IMR-90 (cell line): ENCODE measurements around the gene SLC66A1. TPM values are rescaled to one million over a fixed set of nuclear protein-coding genes. Genes with fewer than 3 reads are reported as not detected.
"Not testable (repeated sequence)": the region's sequence is repeated elsewhere in the genome, so short reads cannot be mapped to it uniquely, and the experiment has no call there.

Experiments
- ATAC-seq: fragments of 200-7000 bp; cut with Tn5 transposase; 2 replicates; pipeline ENCODE4 v1.9.1; 2020; ENCODE audit warnings: low read depth, mild to moderate bottlenecking, moderate library complexity
- BruUV-seq: library from RNA; stranded (reverse); fragments of 400-500 nt; replicated peaks from 2 replicates; lab custom pipeline; 2021; lab: Mats Ljungman, UMichigan
- CTCF ChIA-PET: fragments of 300-600 bp; formaldehyde crosslinking; extraction: SDS; loops from one replicate; lab custom pipeline; 2021; ENCODE audit warnings: antibody characterized with exemption; lab: Yijun Ruan, JAX
- POLR2A ChIA-PET: fragments of 300-600 bp; sonication (Branson Sonifier 250); formaldehyde crosslinking; loops from one replicate; lab custom pipeline; 2022; ENCODE audit warnings: antibody characterized with exemption; ENCODE audit not compliant: unreplicated experiment; lab: Charles Lee
- DNase-seq: peaks from one replicate; pipeline ENCODE4 v3.0.0; 2013
- H2AFZ ChIP-seq: replicated peaks from 2 replicates; pipeline ENCODE3; 2013; ENCODE audit warnings: low read length, mild to moderate bottlenecking; ENCODE audit not compliant: poor library complexity
- H2AK5ac ChIP-seq: 2 replicates; pipeline ENCODE4 v1.6.1; 2013; ENCODE audit warnings: low read depth, low read length, inconsistent platforms
- H2AK9ac ChIP-seq: replicated peaks from 2 replicates; pipeline ENCODE3; 2013; ENCODE audit warnings: mild to moderate bottlenecking, low read depth, low read length, moderate library complexity; ENCODE audit not compliant: poor library complexity
- H2BK120ac ChIP-seq: 2 replicates; pipeline ENCODE4 v1.6.1; 2013; ENCODE audit warnings: low read depth, low read length, inconsistent platforms
- H2BK15ac ChIP-seq: 3 replicates; pipeline ENCODE4 v1.6.1; 2013; ENCODE audit warnings: low read depth, low read length, inconsistent platforms
- H2BK20ac ChIP-seq: 2 replicates; pipeline ENCODE4 v1.6.1; 2013; ENCODE audit warnings: low read depth, mild to moderate bottlenecking, inconsistent platforms, low read length, moderate library complexity
- H2BK5ac ChIP-seq: 2 replicates; pipeline ENCODE4 v1.6.1; 2013; ENCODE audit warnings: mild to moderate bottlenecking, low read depth, low read length, inconsistent platforms; ENCODE audit not compliant: poor library complexity, severe bottlenecking
- H3K14ac ChIP-seq: replicated peaks from 2 replicates; pipeline ENCODE4 v1.6.1; 2013; ENCODE audit warnings: low read depth, low read length, inconsistent platforms
- H3K18ac ChIP-seq: 2 replicates; pipeline ENCODE4 v1.6.1; 2013; ENCODE audit warnings: low read depth, low read length, control low read depth
- H3K23ac ChIP-seq: 2 replicates; pipeline ENCODE4 v1.6.1; 2013; ENCODE audit warnings: low read depth, low read length, inconsistent platforms
- H3K27ac ChIP-seq: 2 replicates; pipeline ENCODE4 v1.5.1; 2013; ENCODE audit warnings: mild to moderate bottlenecking, control low read depth, low read length; ENCODE audit not compliant: insufficient read depth
- H3K27me3 ChIP-seq: 2 replicates; pipeline ENCODE4 v1.6.1; 2013; ENCODE audit warnings: low read length; ENCODE audit not compliant: control insufficient read depth, insufficient read depth
- H3K36me3 ChIP-seq: 2 replicates; pipeline ENCODE4 v1.6.1; 2013; ENCODE audit warnings: low read length, mixed read lengths; ENCODE audit not compliant: control insufficient read depth, insufficient read depth
- H3K4ac ChIP-seq: 2 replicates; pipeline ENCODE4 v1.6.1; 2013; ENCODE audit warnings: low read depth, low read length, inconsistent platforms
- H3K4me1 ChIP-seq: 2 replicates; pipeline ENCODE4 v1.6.1; 2013; ENCODE audit warnings: low read length, mixed read lengths; ENCODE audit not compliant: control insufficient read depth, insufficient read depth
- H3K4me2 ChIP-seq: 2 replicates; pipeline ENCODE4 v1.6.1; 2013; ENCODE audit warnings: low read depth, mild to moderate bottlenecking, control low read depth, low read length, moderate library complexity
- H3K4me3 ChIP-seq: 2 replicates; pipeline ENCODE4 v1.5.1; 2013; ENCODE audit warnings: low read depth, mild to moderate bottlenecking, control low read depth, low read length, moderate library complexity; ENCODE audit not compliant: insufficient read depth
- H3K56ac ChIP-seq: 2 replicates; pipeline ENCODE4 v1.6.1; 2013; ENCODE audit warnings: low read length, inconsistent platforms; ENCODE audit not compliant: insufficient read depth; ENCODE audit errors: extremely low read depth
- H3K79me1 ChIP-seq, 2 experiments: 2 replicates each; pipeline ENCODE4 v1.6.1; 2013; ENCODE audit warnings: low read length in 2 of 2, inconsistent platforms in 1 of 2, low read depth in 1 of 2
- H3K9ac ChIP-seq: 2 replicates; pipeline ENCODE4 v1.6.1; 2013; ENCODE audit warnings: low read depth, low read length, control low read depth
- H3K9me1 ChIP-seq: 2 replicates; pipeline ENCODE4 v1.6.1; 2013; ENCODE audit warnings: low read length, inconsistent platforms; ENCODE audit not compliant: insufficient read depth
- H3K9me3 ChIP-seq: 2 replicates; pipeline ENCODE4 v1.6.1; 2013; ENCODE audit warnings: low read length; ENCODE audit not compliant: control insufficient read depth, insufficient read depth
- H4K20me1 ChIP-seq: 2 replicates; pipeline ENCODE4 v1.6.1; 2013; ENCODE audit warnings: low read length, inconsistent platforms; ENCODE audit not compliant: insufficient read depth
- H4K5ac ChIP-seq: 2 replicates; pipeline ENCODE4 v1.6.1; 2013; ENCODE audit warnings: mild to moderate bottlenecking, low read depth, low read length, control low read depth
- H4K8ac ChIP-seq, 2 experiments: 2 replicates each; pipeline ENCODE4 v1.6.1; 2013; ENCODE audit warnings: low read depth in 2 of 2, low read length in 2 of 2, control low read depth in 1 of 2, inconsistent platforms in 1 of 2
- H4K91ac ChIP-seq: 2 replicates; pipeline ENCODE4 v1.6.1; 2013; ENCODE audit warnings: low read depth, low read length, inconsistent platforms; ENCODE audit not compliant: insufficient read depth
- POLR2A ChIP-seq: IDR thresholded peaks from 2 replicates; pipeline ENCODE4 v1.6.1; 2012; ENCODE audit warnings: mild to moderate bottlenecking, low read depth, low read length
- RAD21 ChIP-seq: IDR thresholded peaks from 2 replicates; pipeline ENCODE4 v1.6.1; 2012; ENCODE audit warnings: low read length, improper control_type of control experiment
- RCOR1 ChIP-seq: IDR thresholded peaks from 2 replicates; pipeline ENCODE4 v1.6.1; 2012; ENCODE audit warnings: mild to moderate bottlenecking, low read length, improper control_type of control experiment; ENCODE audit not compliant: insufficient replicate concordance
- WGBS, 2 experiments: methylation state at CpG; one replicate each; pipeline versions ENCODE4 v1.1.5 to v1.1.7; 2013; ENCODE audit warnings: missing lambda C conversion rate in 2 of 2; ENCODE audit not compliant: insufficient read length in 1 of 2; ENCODE audit errors: extremely low coverage in 2 of 2; 5-methylcytosine and 5-hydroxymethylcytosine counted together
- dilution Hi-C: fragments of 300-500 bp; cut with HindIII; formaldehyde crosslinking; loops from one replicate; pipeline ENCODE4 v1.14.3; 2018; ENCODE audit warnings: low sequenced_read_pairs; ENCODE audit not compliant: unreplicated experiment
- in situ Hi-C: fragments of 300-500 bp; cut with MboI; formaldehyde crosslinking; loops from 3 replicates; pipeline ENCODE4 v1.14.3; 2019; ENCODE audit warnings: low sequenced_read_pairs, inconsistent platforms, mixed read lengths
- intact Hi-C: fragments of 100-400 bp; cut with micrococcal nuclease; formaldehyde crosslinking; loops from 2 replicates; pipeline ENCODE4 v1.10.0; 2022
- polyA plus RNA-seq, 3 experiments: library from polyadenylated mRNA; depleted of rRNA; stranded (reverse); fragments of >200 nt; gene quantifications; 2 replicates each; pipeline ENCODE4 v1.2.3, GENCODE V29; 2012; ENCODE audit warnings: low replicate concordance in 1 of 3
- total RNA-seq: library from RNA; depleted of rRNA; stranded (reverse); fragments of >200 nt; gene quantifications from 2 replicates; pipeline ENCODE4 v1.2.3, GENCODE V29; 2012

SLC66A1 gene
- total and polyA plus RNA-seq, 2 of the 4 experiments (the other 2 are of a cell fraction) = 6.8 to 18.9 TPM

DNA sequence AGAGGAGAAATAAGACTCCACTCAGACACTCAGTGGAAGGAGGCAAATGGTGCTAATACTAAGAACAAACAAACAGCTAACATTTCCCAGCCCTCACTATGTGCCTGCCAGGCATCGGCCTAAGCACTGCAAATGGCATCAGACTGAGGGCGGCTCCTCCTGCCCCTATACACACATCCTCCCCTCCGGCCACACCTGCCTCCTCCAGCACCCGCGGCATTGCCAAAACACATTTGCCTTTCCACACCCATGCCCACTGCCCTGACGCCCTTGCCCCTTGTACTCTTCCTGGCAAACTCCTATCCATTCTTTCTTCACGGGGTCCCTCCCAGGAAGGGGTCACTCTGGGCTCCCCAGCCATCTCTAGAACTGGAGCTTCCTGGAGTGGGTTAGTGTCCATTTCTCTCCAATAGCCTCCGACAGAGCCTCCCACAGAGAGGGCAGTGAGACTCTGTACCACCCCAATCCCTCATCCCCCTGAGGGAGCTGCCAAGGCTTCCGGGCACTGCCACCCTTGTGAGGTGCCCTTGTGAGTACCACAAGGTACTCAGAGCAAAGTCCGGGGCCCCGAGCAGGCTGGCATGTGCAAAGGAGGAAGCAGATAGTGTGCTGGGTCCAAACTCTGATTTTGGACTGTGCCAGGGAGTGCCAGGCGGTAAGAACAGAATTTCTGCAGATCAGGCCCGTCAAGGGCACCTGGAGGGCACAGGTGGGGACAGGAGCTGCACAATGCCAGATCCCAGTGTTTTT, 24.5 kb upstream of the SLC66A1 start:
- H3K9me1 ChIP-seq = no peaks in the 10 kb centered on the region
- H3K9me3 ChIP-seq = no peaks in the 10 kb centered on the region
- in situ Hi-C loops = no loop called here
- H2BK5ac ChIP-seq = no peak overlapping the region
- H3K4ac ChIP-seq = no peak overlapping the region
- no peak overlapping the region for H3K9ac ChIP-seq
- DNase-seq (no peak), ATAC-seq (no peak)
- 96% methylated on average over 5 of the region's 13 CpGs; no CpG with 5 or more reads in 1 of the 2 experiments for WGBS, 2 experiments
- no peaks in the 10 kb centered on the region for H3K27me3 ChIP-seq
- dilution Hi-C loops = no loop called here
- no peak overlapping the region for H4K91ac ChIP-seq
- no TSS peak for BruUV-seq
- H2AK5ac ChIP-seq = no peak overlapping the region
- H2BK20ac ChIP-seq = no peak overlapping the region
- no peak overlapping the region for H3K4me3 ChIP-seq
- H2AK9ac ChIP-seq = no peak overlapping the region
- H2AFZ ChIP-seq = no peak overlapping the region
- H4K8ac ChIP-seq = no peak overlapping the region
- H3K79me1 ChIP-seq = no peaks in the 10 kb centered on the region; a peak in 1 of 4 replicates
- H2BK15ac ChIP-seq = no peak overlapping the region
- no peaks in the 10 kb centered on the region for H4K20me1 ChIP-seq
- CTCF ChIA-PET = no interaction called here
- H3K27ac ChIP-seq = no peak overlapping the region
- peaks cover 3% of the 10 kb centered on the region for H3K36me3 ChIP-seq
- H3K23ac ChIP-seq = no peak overlapping the region
- POLR2A ChIA-PET = no interaction called here
- no peak overlapping the region for H4K5ac ChIP-seq
- peaks cover 6% of the 10 kb centered on the region for H3K4me1 ChIP-seq
- no peak for TF ChIP-seq POLR2A
- no peak for TF ChIP-seq RAD21
- no peak for TF ChIP-seq RCOR1
- no peak overlapping the region for H3K18ac ChIP-seq
- H3K4me2 ChIP-seq = no peak overlapping the region
- H3K56ac ChIP-seq = no peak overlapping the region
- no peak overlapping the region for H2BK120ac ChIP-seq
- intact Hi-C loops = no loop called here
- H3K14ac ChIP-seq = no peak overlapping the region

DNA sequence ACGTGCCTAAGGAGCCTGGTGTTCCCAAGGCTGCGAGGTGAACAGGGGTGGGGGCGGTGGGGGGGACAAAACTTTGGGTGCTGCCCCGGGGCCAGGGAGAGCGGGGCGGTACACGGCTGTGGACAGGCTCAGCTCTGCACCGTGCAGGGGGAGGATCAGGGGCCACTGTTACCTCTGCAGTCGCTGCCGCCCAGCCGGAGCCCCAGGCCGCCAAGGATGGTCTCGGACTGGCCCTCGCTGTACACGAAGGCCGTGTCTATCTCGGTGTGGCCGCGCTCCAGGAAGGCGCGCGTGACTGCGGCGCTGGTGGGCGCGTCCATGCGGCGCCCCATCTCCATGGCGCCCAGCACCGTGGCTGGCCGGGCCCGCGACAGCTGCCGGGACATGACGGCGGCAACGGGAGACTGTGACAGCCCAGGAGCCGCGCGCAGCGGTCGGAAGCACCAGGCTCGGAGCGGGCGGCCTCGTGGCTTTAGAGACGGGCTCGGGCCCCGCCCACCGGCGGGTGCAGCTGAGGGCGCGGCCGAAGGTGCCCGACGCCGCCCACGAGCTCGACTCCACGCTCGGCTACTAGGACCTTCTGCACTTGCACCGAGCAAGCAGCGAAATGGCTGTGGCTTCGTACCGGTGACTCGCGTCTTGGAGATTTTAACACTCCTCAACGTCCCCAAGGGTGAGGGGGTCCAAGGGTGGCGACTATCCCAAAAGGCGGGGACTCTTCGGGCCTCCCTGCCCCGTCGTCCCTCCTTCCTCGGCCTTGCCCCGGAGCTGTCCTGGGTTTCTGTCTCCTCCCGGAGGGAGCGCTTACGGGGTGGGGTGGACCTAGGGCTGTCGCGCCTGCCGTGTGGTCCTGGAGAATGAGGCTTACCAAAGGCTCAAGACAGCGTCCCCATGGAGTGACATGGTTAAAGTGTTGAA, 23.5 kb upstream of the SLC66A1 start, which contains the start of gene AKR7A3:
Gene AKR7A3, minus strand, starts transcription at position 447 of the 918 bp plus-strand sequence. Its CDS starts 61 bp downstream, at position 386.
- BruUV-seq, POLR2A ChIA-PET, H3K27me3 ChIP-seq, H3K9me1 ChIP-seq, H2BK20ac ChIP-seq, H3K56ac ChIP-seq, H4K20me1 ChIP-seq, H3K18ac ChIP-seq, H3K9ac ChIP-seq, H4K5ac ChIP-seq, H3K27ac ChIP-seq, H3K36me3 ChIP-seq, dilution Hi-C loops, H3K9me3 ChIP-seq, CTCF ChIA-PET, H2BK120ac ChIP-seq, H3K4ac ChIP-seq, H3K14ac ChIP-seq, H2BK15ac ChIP-seq, H2AK5ac ChIP-seq, H2BK5ac ChIP-seq, H3K79me1 ChIP-seq, DNase-seq, H3K4me1 ChIP-seq, in situ Hi-C loops, intact Hi-C loops, H4K8ac ChIP-seq, H4K91ac ChIP-seq: not testable (repeated sequence)
- WGBS, 2 experiments = 58% methylated on average over 16 of the region's 82 CpGs; no CpG with 5 or more reads in 1 of the 2 experiments
- Histone ChIP-seq H3K4me3 (peak within 1 kb of the TSS; percentile 19; the same call in 1 of the 2 replicates), H2AK9ac (peak within 1 kb of the TSS; percentile 65), H3K4me2 (peak within 1 kb of the TSS; percentile 89), H2AFZ (peak within 1 kb of the TSS; percentile 87), H3K23ac (peak within 1 kb of the TSS; percentile 6; the same call in 1 of the 2 replicates)
- peak; percentile 82 for ATAC-seq
